ENCODE results near the gene NAGA.

NAGA gene

DNA sequence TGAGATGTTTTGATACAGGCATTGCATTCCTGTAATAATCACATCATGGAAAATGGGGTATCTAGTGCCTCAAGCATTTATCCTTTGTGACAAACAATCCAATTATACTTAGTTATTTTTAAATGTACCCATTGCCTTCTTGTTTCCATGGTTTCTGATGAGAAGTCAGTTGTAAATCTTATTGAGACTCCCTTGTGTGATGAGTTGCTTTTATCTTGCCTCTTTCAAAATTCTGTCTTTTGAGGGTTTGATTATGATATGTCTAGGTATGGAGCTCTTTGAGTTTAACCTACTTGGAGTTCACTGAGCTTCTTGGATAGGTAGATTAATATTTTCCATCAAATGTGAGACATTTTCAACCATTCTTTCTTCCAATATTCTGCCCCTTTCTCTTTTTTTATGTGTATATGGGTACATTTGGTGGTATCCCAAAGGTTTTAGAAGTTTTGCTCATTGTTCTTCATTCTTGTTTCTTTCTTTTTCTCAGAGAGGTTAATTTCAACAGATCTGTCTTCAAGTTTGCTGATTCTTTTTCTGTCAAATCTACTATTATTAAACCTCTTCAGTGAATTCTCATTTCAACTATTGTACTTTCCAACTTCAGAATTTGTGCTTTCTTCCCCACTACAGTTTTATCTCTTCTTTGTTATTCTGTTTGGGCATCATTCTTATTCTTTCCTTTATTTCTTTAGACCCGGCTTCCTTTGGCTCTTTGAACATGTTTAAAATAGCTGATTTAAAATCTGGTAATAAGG is 13.7 kb downstream of the NAGA start:
- Histone ChIP-seq H3K36me3 (replicated peaks; ENCODE audit: low read depth, low read length) (peaks cover 61% of the 10 kb centered on the region), H3K4me2 (ENCODE audit: low read length) (no peak overlapping the region), H3K9ac (ENCODE audit: low read length) (no peak overlapping the region), H3K4me3 (ENCODE audit: low read length) (no peak overlapping the region), H2AFZ (ENCODE audit: low read depth, low read length) (no peak overlapping the region), H3K4me1 (ENCODE audit: low read length) (peaks cover 28% of the 10 kb centered on the region), H3K27ac (ENCODE audit: low read length) (no peak overlapping the region), H4K20me1 (ENCODE audit: insufficient read depth, low read length) (no peaks in the 10 kb centered on the region), H3K9me3 (ENCODE audit: insufficient read depth, low read length) (peaks cover 36% of the 10 kb centered on the region), H3K79me2 (ENCODE audit: low read length) (no peaks in the 10 kb centered on the region), H3K27me3 (ENCODE audit: low read depth, low read length) (no peaks in the 10 kb centered on the region)
- TF ChIP-seq, protein P1, sequence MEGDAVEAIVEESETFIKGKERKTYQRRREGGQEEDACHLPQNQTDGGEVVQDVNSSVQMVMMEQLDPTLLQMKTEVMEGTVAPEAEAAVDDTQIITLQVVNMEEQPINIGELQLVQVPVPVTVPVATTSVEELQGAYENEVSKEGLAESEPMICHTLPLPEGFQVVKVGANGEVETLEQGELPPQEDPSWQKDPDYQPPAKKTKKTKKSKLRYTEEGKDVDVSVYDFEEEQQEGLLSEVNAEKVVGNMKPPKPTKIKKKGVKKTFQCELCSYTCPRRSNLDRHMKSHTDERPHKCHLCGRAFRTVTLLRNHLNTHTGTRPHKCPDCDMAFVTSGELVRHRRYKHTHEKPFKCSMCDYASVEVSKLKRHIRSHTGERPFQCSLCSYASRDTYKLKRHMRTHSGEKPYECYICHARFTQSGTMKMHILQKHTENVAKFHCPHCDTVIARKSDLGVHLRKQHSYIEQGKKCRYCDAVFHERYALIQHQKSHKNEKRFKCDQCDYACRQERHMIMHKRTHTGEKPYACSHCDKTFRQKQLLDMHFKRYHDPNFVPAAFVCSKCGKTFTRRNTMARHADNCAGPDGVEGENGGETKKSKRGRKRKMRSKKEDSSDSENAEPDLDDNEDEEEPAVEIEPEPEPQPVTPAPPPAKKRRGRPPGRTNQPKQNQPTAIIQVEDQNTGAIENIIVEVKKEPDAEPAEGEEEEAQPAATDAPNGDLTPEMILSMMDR (IDR thresholded peaks at IDR 0.05; ENCODE audit: low read depth, low read length), result no peak
- TF ChIP-seq EZH2phosphoT487 (IDR thresholded peaks at IDR 0.05; ENCODE audit: low read depth), result no peak

- peaks cover 22% of the 10 kb centered on the region for H3K36me3 ChIP-seq (replicated peaks; ENCODE audit: low read depth, low read length)
- H3K27ac ChIP-seq (ENCODE audit: low read length), result peak overlapping the region; percentile 83
- peaks cover 23% of the 10 kb centered on the region for H3K9me3 ChIP-seq (ENCODE audit: insufficient read depth, low read length)
- no peaks in the 10 kb centered on the region for H3K27me3 ChIP-seq (ENCODE audit: low read depth, low read length)
- no peaks in the 10 kb centered on the region for H4K20me1 ChIP-seq (ENCODE audit: insufficient read depth, low read length)
- peak overlapping the region; percentile 37; the same call in 1 of the 2 replicates for H3K9ac ChIP-seq (ENCODE audit: low read length)
- H3K4me3 ChIP-seq (ENCODE audit: low read length), result peak overlapping the region; percentile 13
- peak overlapping the region; percentile 67 for H3K4me2 ChIP-seq (ENCODE audit: low read length)
- H3K79me2 ChIP-seq (ENCODE audit: low read length), result no peaks in the 10 kb centered on the region
- TF ChIP-seq EZH2phosphoT487 (IDR thresholded peaks at IDR 0.05; ENCODE audit: low read depth), result no peak
- TF ChIP-seq, protein P1 (IDR thresholded peaks at IDR 0.05; ENCODE audit: low read depth, low read length), result no peak
- no peak overlapping the region for H2AFZ ChIP-seq (ENCODE audit: low read depth, low read length)
- peaks cover 42% of the 10 kb centered on the region for H3K4me1 ChIP-seq (ENCODE audit: low read length)
Measured at GRCh38 chr22:42052765-42053164, 17.8 kb downstream of the NAGA start.

DNA sequence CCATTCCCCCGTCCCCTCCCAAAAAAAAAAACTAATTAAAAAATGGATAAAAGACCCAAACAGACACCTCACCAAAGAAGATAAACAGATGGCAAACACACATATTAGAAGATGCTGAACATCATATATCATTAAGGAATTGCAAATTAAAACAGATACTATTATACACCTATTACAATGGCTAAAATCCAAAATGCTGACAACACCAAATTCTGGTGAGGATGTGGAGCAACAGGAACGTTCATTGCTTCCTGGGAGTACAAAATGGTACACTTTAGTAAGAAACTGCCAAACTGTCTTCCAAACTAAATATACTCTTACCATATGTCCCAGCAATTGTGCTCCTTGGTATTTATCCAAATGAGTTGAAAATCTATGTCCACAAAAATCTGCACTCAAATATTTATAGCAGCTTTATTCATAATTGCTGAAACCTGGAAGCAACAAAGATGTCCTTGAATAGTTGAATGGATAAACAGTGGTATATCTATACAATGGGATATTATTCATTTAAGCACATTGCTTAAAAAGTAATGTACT is 19.9 kb downstream of the NAGA start:
- no peak overlapping the region for H3K9ac ChIP-seq (ENCODE audit: low read length)
- H3K79me2 ChIP-seq (ENCODE audit: low read length), result no peaks in the 10 kb centered on the region
- peaks cover 4% of the 10 kb centered on the region for H3K36me3 ChIP-seq (replicated peaks; ENCODE audit: low read depth, low read length)
- H2AFZ ChIP-seq (ENCODE audit: low read depth, low read length), result no peak overlapping the region
- no peak for TF ChIP-seq EZH2phosphoT487 (IDR thresholded peaks at IDR 0.05; ENCODE audit: low read depth)
- TF ChIP-seq, protein P1 (IDR thresholded peaks at IDR 0.05; ENCODE audit: low read depth, low read length), result no peak
- no peak overlapping the region for H3K4me3 ChIP-seq (ENCODE audit: low read length)
- no peaks in the 10 kb centered on the region for H3K27me3 ChIP-seq (ENCODE audit: low read depth, low read length)
- peak overlapping the region; percentile 8 for H3K27ac ChIP-seq (ENCODE audit: low read length)
- H3K4me2 ChIP-seq (ENCODE audit: low read length), result no peak overlapping the region
- H3K4me1 ChIP-seq (ENCODE audit: low read length), result peaks cover 57% of the 10 kb centered on the region
- H4K20me1 ChIP-seq (ENCODE audit: insufficient read depth, low read length), result no peaks in the 10 kb centered on the region
- peaks cover 5% of the 10 kb centered on the region; the same call in 1 of the 2 replicates for H3K9me3 ChIP-seq (ENCODE audit: insufficient read depth, low read length)

- no peak overlapping the region for H3K27ac ChIP-seq (ENCODE audit: low read length)
Measured at GRCh38 chr22:42041784-42042183, 28.8 kb downstream of the NAGA start.

More at GRCh38 chr22:42041784-42042183, 28.8 kb downstream of the NAGA start:
- Histone ChIP-seq H3K79me2 (ENCODE audit: low read length) (no peaks in the 10 kb centered on the region), H3K4me1 (ENCODE audit: low read length) (peaks cover 14% of the 10 kb centered on the region), H3K9ac (ENCODE audit: low read length) (no peak overlapping the region), H3K9me3 (ENCODE audit: insufficient read depth, low read length) (peaks cover 23% of the 10 kb centered on the region), H4K20me1 (ENCODE audit: insufficient read depth, low read length) (no peaks in the 10 kb centered on the region), H3K36me3 (replicated peaks; ENCODE audit: low read depth, low read length) (peaks cover 32% of the 10 kb centered on the region), H3K27me3 (ENCODE audit: low read depth, low read length) (no peaks in the 10 kb centered on the region), H3K4me3 (ENCODE audit: low read length) (no peak overlapping the region), H2AFZ (ENCODE audit: low read depth, low read length) (no peak overlapping the region), H3K4me2 (ENCODE audit: low read length) (no peak overlapping the region)
- no peak for TF ChIP-seq EZH2phosphoT487 (IDR thresholded peaks at IDR 0.05; ENCODE audit: low read depth)
- TF ChIP-seq, protein P1 (IDR thresholded peaks at IDR 0.05; ENCODE audit: low read depth, low read length), result no peak

All from OCI-LY3 (cell line).